Ovary (tissue), 9 donors: ENCODE measurements around the gene HOXC11. TPM values are rescaled to one million over a fixed set of nuclear protein-coding genes. Genes with fewer than 3 reads are reported as not detected.

Source experiments
- DNase-seq, 5 donors: peaks; one replicate each; pipeline ENCODE4 v3.0.0-alpha.2; 2019 to 2020
- H3K27ac ChIP-seq, 2 donors: fragments of 200-600 bp; one replicate each; pipeline versions ENCODE4 v1.5.1 to v1.8.0; 2019 to 2022
- H3K27me3 ChIP-seq: fragments of 200-600 bp; one replicate; pipeline ENCODE4 v1.8.0; 2022
- H3K36me3 ChIP-seq: fragments of 200-600 bp; sonication (generic); one replicate; pipeline ENCODE4 v1.5.1; 2019
- H3K4me1 ChIP-seq: one replicate; pipeline ENCODE4 v1.8.1; 2013; ENCODE audit warnings: mild to moderate bottlenecking, moderate library complexity; ENCODE audit not compliant: insufficient read depth
- H3K4me3 ChIP-seq: fragments of 200-600 bp; sonication (generic); one replicate; pipeline ENCODE4 v1.5.1; 2017
- H3K9me3 ChIP-seq, 2 donors: fragments of 200-600 bp in 1 of 2; sonication (generic) in 1 of 2; one replicate each; pipeline versions ENCODE4 v1.5.1 to v1.8.1; 2013 to 2019; ENCODE audit warnings: mild to moderate bottlenecking in 1 of 2, moderate library complexity in 1 of 2
- EP300 ChIP-seq: sonication (generic); formaldehyde crosslinking; IDR thresholded peaks from one replicate; pipeline ENCODE4 v1.6.1; 2017; ENCODE audit warnings: antibody characterized with exemption
- POLR2A ChIP-seq: fragments of 450-650 bp; IDR thresholded peaks from one replicate; pipeline ENCODE4 v1.6.1; 2017; ENCODE audit warnings: antibody characterized with exemption, mild to moderate bottlenecking, moderate library complexity
- WGBS, 3 donors: extraction: QIAGEN DNeasy Blood & Tissue Kit in 1 of 3; methylation state at CpG; one replicate each; pipeline versions ENCODE4 v1.1.5 to v1.1.7; 2013 to 2017; 5-methylcytosine and 5-hydroxymethylcytosine counted together
- intact Hi-C, 4 donors: fragments of 100-400 bp; cut with DNase I; formaldehyde crosslinking; loops; one replicate each; pipeline versions ENCODE4 v1.11.0 to v1.15.1; 2022 to 2023
- polyA plus RNA-seq, 2 donors: library from polyadenylated mRNA; stranded (reverse); fragments of 200-250 nt in 1 of 2; fragments of 350-450 nt in 1 of 2; fragmentation: Illumina TruSeq in 1 of 2; extraction: RNeasy Lipid Tissue Mini Kit (QIAGEN cat#74804) in 1 of 2; gene quantifications; one replicate each; pipeline ENCODE4 v1.2.3, GENCODE V29; 2013 to 2014
- total RNA-seq, 7 donors: library from RNA; depleted of rRNA in 2 of 7; stranded (reverse); fragments of >200 nt in 2 of 7; fragmentation: NEBNext Ultra II Directional in 3 of 7; extraction: Animal tissue kit (Norgen Biotek cat#: 25700) in 3 of 7; gene quantifications; one replicate each; pipeline versions ENCODE4 v1.1.0 to v1.2.4, GENCODE V29; 2016 to 2023
- TF ChIP-seq, protein P1 (sequence below), 3 donors: fragments of 450-650 bp in 2 of 3; fragments of 200-600 bp in 1 of 3; IDR thresholded peaks; one replicate each; pipeline versions ENCODE4 v1.5.1 to v1.8.0; 2016 to 2022; ENCODE audit warnings: antibody characterized with exemption in 3 of 3, mild to moderate bottlenecking in 1 of 3
- donor health status: DM: no; HTN: no; CAD: no; lungs with moderate emphysema.
- donor health status: DM: no; HTN: no; CAD: no.
- donor health status: Bipolar disorder and iron deficiency.
- donor health status: DM: yes; HTN: yes; CAD: no.
- donor health status: DM: no; HTN: no; CAD: no.
- donor health status: DM: yes; HTN: yes; CAD: no.

Gene HOXC11
- total and polyA plus RNA-seq, 9 donors = 0.12 to 1.1 TPM; not detected in 7

DNA sequence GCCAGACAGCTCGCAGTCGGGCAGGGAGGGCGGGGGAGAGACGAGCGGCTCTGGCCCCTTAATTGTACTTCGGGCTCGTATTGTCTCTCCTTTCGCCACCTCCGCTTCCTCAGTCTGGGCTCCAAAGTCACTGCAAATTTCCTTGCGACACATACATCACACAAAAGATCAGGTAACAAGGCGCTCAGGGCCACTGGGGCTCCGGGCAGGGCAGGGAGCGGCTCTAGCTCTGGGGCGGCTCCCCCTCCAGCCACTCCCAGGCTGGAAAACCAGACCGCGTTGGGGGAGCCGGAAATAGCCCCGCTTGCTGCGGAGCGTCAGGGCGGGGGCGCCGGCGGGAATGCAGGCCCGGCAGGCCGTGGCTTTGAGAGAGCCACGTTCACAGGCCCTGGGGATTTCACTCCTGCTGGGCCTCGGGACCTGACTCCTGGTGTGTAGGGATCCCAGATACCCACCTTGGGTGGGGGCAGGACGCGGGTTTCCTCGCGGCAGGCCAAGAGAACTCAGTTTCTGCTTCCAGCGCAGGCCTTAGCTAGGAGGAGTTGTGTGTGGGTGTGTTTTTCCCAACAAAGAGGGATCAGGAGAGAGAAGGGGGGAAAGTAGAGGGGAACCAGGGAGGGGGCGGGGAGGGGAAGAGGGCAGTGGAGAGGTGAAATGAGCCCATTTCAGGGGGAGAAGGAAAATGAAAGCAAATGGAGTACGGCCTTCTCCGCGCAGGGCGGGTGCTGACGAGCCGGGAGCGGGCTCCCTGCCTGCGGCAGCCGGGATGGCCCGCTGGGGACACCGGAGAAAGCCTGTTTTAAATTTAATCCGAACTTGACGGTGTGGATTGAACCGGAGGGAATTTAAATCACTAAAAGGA lies 22.7 kb downstream of the HOXC11 start:
- Histone ChIP-seq H3K9me3 (no peaks in the 10 kb centered on the region), H3K27ac (peak overlapping the region in 1 of 2 donors; percentile 72), H3K4me1 (peaks cover 9% of the 10 kb centered on the region), H3K4me3 (peak overlapping the region; percentile 21), H3K27me3 (no peaks in the 10 kb centered on the region), H3K36me3 (no peaks in the 10 kb centered on the region)
- intact Hi-C loops = loop anchor here in 1 of 4 donors (10.0 kb wide), 1 partner anchor 359 kb away; no protein-coding TSS in a partner anchor
- WGBS, 3 donors = 23 to 38% (median 29%) methylated on average over 48 of the region's 48 CpGs
- peak in 2 of 5 donors; percentile 58 to 66 for DNase-seq
- TF ChIP-seq, protein P1, sequence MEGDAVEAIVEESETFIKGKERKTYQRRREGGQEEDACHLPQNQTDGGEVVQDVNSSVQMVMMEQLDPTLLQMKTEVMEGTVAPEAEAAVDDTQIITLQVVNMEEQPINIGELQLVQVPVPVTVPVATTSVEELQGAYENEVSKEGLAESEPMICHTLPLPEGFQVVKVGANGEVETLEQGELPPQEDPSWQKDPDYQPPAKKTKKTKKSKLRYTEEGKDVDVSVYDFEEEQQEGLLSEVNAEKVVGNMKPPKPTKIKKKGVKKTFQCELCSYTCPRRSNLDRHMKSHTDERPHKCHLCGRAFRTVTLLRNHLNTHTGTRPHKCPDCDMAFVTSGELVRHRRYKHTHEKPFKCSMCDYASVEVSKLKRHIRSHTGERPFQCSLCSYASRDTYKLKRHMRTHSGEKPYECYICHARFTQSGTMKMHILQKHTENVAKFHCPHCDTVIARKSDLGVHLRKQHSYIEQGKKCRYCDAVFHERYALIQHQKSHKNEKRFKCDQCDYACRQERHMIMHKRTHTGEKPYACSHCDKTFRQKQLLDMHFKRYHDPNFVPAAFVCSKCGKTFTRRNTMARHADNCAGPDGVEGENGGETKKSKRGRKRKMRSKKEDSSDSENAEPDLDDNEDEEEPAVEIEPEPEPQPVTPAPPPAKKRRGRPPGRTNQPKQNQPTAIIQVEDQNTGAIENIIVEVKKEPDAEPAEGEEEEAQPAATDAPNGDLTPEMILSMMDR (IDR thresholded peaks at IDR 0.05) = no peak
- no peak for TF ChIP-seq EP300
- no peak for TF ChIP-seq POLR2A

DNA sequence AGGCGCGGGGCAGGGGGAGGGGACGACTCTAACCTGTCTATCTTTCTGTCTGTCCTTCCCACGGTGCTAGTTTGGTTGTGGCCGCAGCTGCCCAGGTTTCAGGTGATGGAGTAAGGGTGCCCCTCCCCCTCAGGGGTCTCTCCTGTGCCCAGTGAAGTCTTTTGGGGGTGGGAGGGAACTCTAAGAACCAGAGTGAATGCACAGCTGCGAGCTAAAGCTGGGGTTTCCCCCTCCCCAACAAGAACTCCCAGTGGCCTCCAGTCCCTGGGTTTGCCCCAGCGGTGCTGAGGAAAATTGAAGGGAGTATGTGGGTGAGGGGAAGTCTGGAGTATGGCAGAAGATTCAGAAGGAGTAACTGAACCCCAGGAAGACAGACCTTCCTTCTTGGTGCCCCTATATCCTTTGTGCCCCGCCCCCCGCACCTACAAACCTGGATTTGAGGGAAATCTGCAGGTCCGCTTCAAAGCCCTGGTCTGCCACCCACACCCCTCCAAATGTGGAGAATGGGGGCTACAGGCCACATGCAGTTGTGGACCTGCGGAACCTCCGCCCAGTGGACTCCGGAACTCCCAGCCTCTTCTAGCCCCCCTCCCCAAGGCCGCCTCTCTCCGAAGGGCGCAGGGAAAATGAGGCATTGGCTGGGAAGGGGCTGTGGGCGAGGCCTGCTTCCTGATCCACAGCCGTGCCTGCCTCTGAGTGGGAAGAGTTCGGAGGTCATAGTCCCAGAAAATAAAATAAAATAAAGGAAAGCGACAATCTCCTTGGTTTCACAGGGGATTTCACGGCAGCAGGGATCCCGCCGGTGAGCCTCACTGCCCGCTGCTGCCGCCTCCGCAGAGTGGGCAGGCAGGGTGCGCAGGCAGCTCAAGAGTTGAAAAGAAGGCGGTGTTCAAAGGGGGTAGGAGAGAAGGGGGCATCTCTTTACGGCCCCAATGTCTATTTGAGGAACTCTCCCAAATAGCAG lies 23.6 kb downstream of the HOXC11 start:
- peak overlapping the region in 1 of 2 donors; percentile 72 for H3K27ac ChIP-seq
- peaks cover 9% of the 10 kb centered on the region for H3K4me1 ChIP-seq

DNA sequence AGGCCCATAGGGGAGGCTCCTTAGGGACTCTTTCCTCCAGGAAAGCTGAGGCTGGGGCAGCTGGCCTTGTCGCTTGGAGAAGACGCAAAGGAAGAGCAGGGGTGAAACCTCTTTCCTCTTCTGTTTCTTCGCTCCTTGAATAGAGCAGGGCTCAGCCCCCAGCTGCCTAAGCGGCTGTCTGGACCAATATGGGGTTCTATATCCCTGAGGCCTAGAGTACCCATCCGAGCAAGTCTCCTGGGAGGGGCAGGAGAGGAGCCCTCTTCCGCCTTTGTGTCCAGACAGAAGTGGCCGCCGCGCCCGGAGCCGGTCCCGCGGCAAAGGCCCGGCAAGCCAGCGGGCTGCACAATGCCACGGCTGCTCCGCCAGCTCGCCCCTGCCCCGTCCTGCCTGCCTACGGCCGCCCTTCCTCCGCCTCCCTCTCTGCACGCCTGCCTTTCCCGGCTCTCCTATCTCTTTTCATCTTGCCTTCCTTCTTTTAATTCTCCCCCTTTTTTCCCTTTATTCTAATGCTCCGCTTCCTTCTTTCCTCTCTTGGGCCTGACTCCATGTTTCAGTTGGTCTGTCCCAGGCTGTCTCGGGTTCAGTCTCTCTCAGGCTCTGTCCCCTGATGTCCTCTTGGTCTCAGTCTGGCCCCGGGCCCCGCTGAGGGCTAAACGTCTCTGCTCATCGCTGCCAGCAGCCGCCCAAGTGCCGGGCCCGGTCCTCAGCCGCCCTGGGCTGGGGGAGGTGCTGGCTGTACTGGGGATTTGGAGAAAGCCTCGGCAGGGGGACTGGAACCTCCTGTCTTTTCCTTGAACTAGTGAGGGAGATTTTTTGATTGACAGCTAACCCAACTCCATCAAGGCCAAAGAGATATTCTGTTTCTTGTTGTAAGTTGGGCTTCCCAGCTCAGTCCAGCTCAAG lies 24.5 kb downstream of the HOXC11 start:
- no peak for TF ChIP-seq EP300
- no peak for TF ChIP-seq POLR2A
- TF ChIP-seq, protein P1 (IDR thresholded peaks at IDR 0.05) = no peak
- no peak overlapping the region for H3K4me3 ChIP-seq
- WGBS, 3 donors = 55 to 75% (median 64%) methylated on average over 35 of the region's 35 CpGs
- H3K27me3 ChIP-seq = no peaks in the 10 kb centered on the region
- H3K36me3 ChIP-seq = no peaks in the 10 kb centered on the region
- H3K4me1 ChIP-seq = peaks cover 9% of the 10 kb centered on the region
- peak in 1 of 5 donors; percentile 41 for DNase-seq
- H3K27ac ChIP-seq = no peak overlapping the region
- intact Hi-C loops = loop anchor here in 1 of 4 donors (10.0 kb wide), 1 partner anchor 357 kb away; no protein-coding TSS in a partner anchor
- H3K9me3 ChIP-seq = no peaks in the 10 kb centered on the region

More for the DNA sequence above, 23.6 kb downstream of the HOXC11 start:
- Histone ChIP-seq H3K27me3 (no peaks in the 10 kb centered on the region), H3K36me3 (no peaks in the 10 kb centered on the region), H3K9me3 (no peaks in the 10 kb centered on the region), H3K4me3 (peak overlapping the region; percentile 21)
- intact Hi-C loops = loop anchor here in 1 of 4 donors (10.0 kb wide), 1 partner anchor 358 kb away; no protein-coding TSS in a partner anchor
- DNase-seq = peak in 1 of 5 donors; percentile 33
- 71 to 89% (median 87%) methylated on average over 29 of the region's 29 CpGs for WGBS, 3 donors
- TF ChIP-seq EP300 (no peak), POLR2A (no peak)
- TF ChIP-seq, protein P1 (IDR thresholded peaks at IDR 0.05) = no peak
